Keratinocyte (primary cell): ENCODE measurements around the gene PRSS12. TPM values are rescaled to one million over a fixed set of nuclear protein-coding genes. Genes with fewer than 3 reads are reported as not detected.

Experiments used
- DNase-seq: peaks from one replicate; pipeline ENCODE4 v3.0.0-alpha.2; 2011; ENCODE audit warnings: low read depth, missing footprints, low spot score
- FAIRE-seq: peaks from 2 replicates; lab custom pipeline; 2011; peaks lifted over from hg19 to GRCh38; lab: Jason Lieb, UNC
- H2AFZ ChIP-seq: 2 replicates; pipeline ENCODE4 v1.6.0; 2012; ENCODE audit warnings: low read length, control low read depth, inconsistent platforms; ENCODE audit not compliant: control insufficient read depth
- H3K27ac ChIP-seq: 2 replicates; pipeline ENCODE4 v1.5.1; 2011; ENCODE audit warnings: low read length; ENCODE audit not compliant: control insufficient read depth, insufficient read depth
- H3K27me3 ChIP-seq: 3 replicates; pipeline ENCODE4 v1.6.0; 2011; ENCODE audit warnings: low read length; ENCODE audit not compliant: control insufficient read depth, insufficient read depth; ENCODE audit errors: extremely low read depth
- H3K36me3 ChIP-seq, 2 experiments: 2 replicates in 1 of 2; 3 replicates in 1 of 2; pipeline ENCODE4 v1.5.1; 2011; ENCODE audit warnings: low read length in 2 of 2, mild to moderate bottlenecking in 1 of 2; ENCODE audit not compliant: control insufficient read depth in 2 of 2, insufficient read depth in 2 of 2; ENCODE audit errors: extremely low read depth in 1 of 2
- H3K4me1 ChIP-seq: 3 replicates; pipeline ENCODE4 v1.5.1; 2011; ENCODE audit warnings: low read length; ENCODE audit not compliant: control insufficient read depth, insufficient read depth; ENCODE audit errors: extremely low read depth
- H3K4me2 ChIP-seq: 3 replicates; pipeline ENCODE4 v1.6.0; 2011; ENCODE audit warnings: low read depth, low read length; ENCODE audit not compliant: control insufficient read depth, insufficient read depth; ENCODE audit errors: extremely low read depth
- H3K4me3 ChIP-seq, 3 experiments: fragments of 200-600 bp in 1 of 3; sonication (generic) in 1 of 3; 2 replicates in 2 of 3; 3 replicates in 1 of 3; pipeline ENCODE4 v1.5.1; 2011 to 2016; ENCODE audit warnings: low read length in 3 of 3, mild to moderate bottlenecking in 3 of 3, control low read depth in 2 of 3, inconsistent platforms in 1 of 3, low read depth in 1 of 3, mixed read lengths in 1 of 3, mixed run types in 1 of 3, moderate library complexity in 1 of 3; ENCODE audit not compliant: control insufficient read depth in 2 of 3, insufficient read depth in 2 of 3; ENCODE audit errors: extremely low read depth in 1 of 3
- H3K79me2 ChIP-seq: 2 replicates; pipeline ENCODE4 v1.6.0; 2012; ENCODE audit warnings: low read length; ENCODE audit not compliant: control insufficient read depth, insufficient read depth
- H3K9ac ChIP-seq: 3 replicates; pipeline ENCODE4 v1.6.0; 2011; ENCODE audit warnings: low read length; ENCODE audit not compliant: control insufficient read depth, insufficient read depth; ENCODE audit errors: extremely low read depth
- H3K9me1 ChIP-seq: 3 replicates; pipeline ENCODE4 v1.6.0; 2011; ENCODE audit warnings: low read length; ENCODE audit not compliant: control insufficient read depth, insufficient read depth; ENCODE audit errors: extremely low read depth
- H3K9me3 ChIP-seq: 2 replicates; pipeline ENCODE4 v1.5.1; 2012; ENCODE audit warnings: low read depth, low read length; ENCODE audit not compliant: control insufficient read depth
- H4K20me1 ChIP-seq: 3 replicates; pipeline ENCODE4 v1.6.0; 2011; ENCODE audit warnings: low read length; ENCODE audit not compliant: control insufficient read depth, insufficient read depth; ENCODE audit errors: extremely low read depth
- CTCF ChIP-seq, 3 experiments: IDR thresholded peaks in 1 of 3; conservative IDR thresholded peaks in 1 of 3; optimal IDR thresholded peaks in 1 of 3; 2 replicates in 2 of 3; 3 replicates in 1 of 3; pipeline versions ENCODE3 to v1.5.1; 2011; ENCODE audit warnings: low read length in 3 of 3, mild to moderate bottlenecking in 3 of 3, moderate library complexity in 2 of 3, control low read depth in 1 of 3, inconsistent platforms in 1 of 3; ENCODE audit not compliant: insufficient read depth in 2 of 3; ENCODE audit errors: extremely low read depth in 1 of 3
- EZH2 ChIP-seq: IDR thresholded peaks from one replicate; pipeline ENCODE4 v1.6.1; 2012; ENCODE audit warnings: inconsistent platforms, mild to moderate bottlenecking, low read length, moderate library complexity
- dilution Hi-C: fragments of 300-500 bp; cut with MboI; formaldehyde crosslinking; loops from one replicate; pipeline ENCODE4 v1.7.0; 2020; ENCODE audit warnings: low sequenced_read_pairs; ENCODE audit not compliant: extremely low pct_ligation_motif_present
- polyA plus RNA-seq, 5 experiments: library from polyadenylated mRNA; depleted of rRNA in 3 of 5; stranded (reverse) in 3 of 5; stranded (forward) in 1 of 5; unstranded in 1 of 5; fragments of >200 nt; gene quantifications; 1 replicate in 1 of 5; 2 replicates in 3 of 5; 3 replicates in 1 of 5; pipeline versions ENCODE4 v1.2.1 to v1.2.3, GENCODE V29; 2011 to 2012; ENCODE audit warnings: missing spikeins in 2 of 5, low read depth in 1 of 5, low replicate concordance in 1 of 5

The PRSS12 gene
- polyA plus RNA-seq, 1 donor (not counting 4 experiments of a cell fraction or from before 2014, with no cell fraction given): 16.6 TPM

DNA sequence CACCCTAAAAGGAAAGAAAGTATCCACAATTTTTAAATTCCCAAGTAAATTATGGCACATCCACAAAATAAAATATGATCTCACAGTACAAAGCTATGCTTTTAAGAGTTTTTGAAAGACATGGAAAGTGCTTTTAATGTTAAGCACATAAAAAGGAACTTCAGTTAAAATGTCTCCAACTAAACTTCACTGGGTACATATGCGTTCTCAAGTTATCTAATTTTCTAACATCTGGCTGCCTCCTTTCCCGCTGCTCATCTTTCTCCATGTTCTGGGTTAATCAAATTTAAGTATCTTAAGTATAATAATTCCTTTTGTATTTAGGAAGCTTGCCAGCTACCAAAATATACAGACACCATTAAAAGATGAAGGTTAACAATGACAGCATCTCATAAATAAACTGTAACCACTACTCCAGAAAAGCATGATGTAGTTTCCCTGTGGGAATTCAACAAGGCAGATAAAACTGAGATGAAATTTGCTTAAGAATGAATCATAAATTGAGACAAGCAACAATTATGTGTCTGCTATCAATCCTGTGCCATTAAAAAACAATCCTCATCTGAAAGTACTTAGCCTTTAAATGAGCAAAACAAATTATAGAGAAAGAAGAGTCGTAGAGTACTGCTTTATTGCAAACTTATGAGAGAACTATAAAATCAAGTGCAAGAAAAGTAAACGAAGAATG is 25.1 kb downstream of the PRSS12 start:
- Histone ChIP-seq H4K20me1 (no peaks in the 10 kb centered on the region), H3K4me1 (no peaks in the 10 kb centered on the region), H3K9me1 (no peaks in the 10 kb centered on the region), H3K9ac (no peak overlapping the region), H3K4me3 (no peak overlapping the region), H3K36me3 (no peaks in the 10 kb centered on the region), H3K27ac (no peak overlapping the region), H3K4me2 (no peak overlapping the region), H2AFZ (no peak overlapping the region), H3K79me2 (no peaks in the 10 kb centered on the region), H3K9me3 (no peaks in the 10 kb centered on the region), H3K27me3 (no peaks in the 10 kb centered on the region)
- dilution Hi-C loops: no loop called here
- DNase-seq (no peak), FAIRE-seq (no peak)
- TF ChIP-seq CTCF (optimal IDR thresholded peaks at IDR 0.05 in 1 of 3, IDR thresholded peaks at IDR 0.05 in 1 of 3, conservative IDR thresholded peaks at IDR 0.05 in 1 of 3; ENCODE audit: extremely low read depth in 1 of 3, insufficient read depth in 2 of 3, low read length in 3 of 3) (no peak), EZH2 (no peak)

DNA sequence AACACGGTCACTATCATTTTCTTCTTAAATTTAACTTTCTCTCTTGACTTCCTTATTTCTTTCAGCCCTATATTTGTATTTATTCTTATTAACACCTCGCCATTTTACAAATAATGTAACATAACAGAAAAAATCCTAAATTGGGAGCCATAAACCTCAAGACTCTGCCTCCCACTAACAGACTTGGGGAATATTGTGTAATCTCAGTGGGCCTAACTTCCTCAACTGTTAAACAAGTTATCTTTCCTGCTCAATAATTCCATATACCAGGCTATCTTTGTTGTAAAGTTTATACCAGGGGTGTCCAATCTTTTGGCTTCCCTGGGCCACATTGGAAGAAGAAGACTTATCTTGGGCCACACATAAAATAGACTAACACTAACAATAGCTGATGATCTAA is 26.2 kb downstream of the PRSS12 start:
- no peaks in the 10 kb centered on the region for H3K9me1 ChIP-seq
- H3K36me3 ChIP-seq: no peaks in the 10 kb centered on the region
- dilution Hi-C loops: no loop called here
- FAIRE-seq (no peak), DNase-seq (no peak)
- H3K79me2 ChIP-seq: no peaks in the 10 kb centered on the region
- no peak overlapping the region for H2AFZ ChIP-seq
- H3K27ac ChIP-seq: no peak overlapping the region
- no peaks in the 10 kb centered on the region for H3K4me1 ChIP-seq
- no peaks in the 10 kb centered on the region for H3K27me3 ChIP-seq
- H4K20me1 ChIP-seq: no peaks in the 10 kb centered on the region
- H3K4me3 ChIP-seq: no peak overlapping the region
- TF ChIP-seq CTCF (optimal IDR thresholded peaks at IDR 0.05 in 1 of 3, IDR thresholded peaks at IDR 0.05 in 1 of 3, conservative IDR thresholded peaks at IDR 0.05 in 1 of 3; ENCODE audit: extremely low read depth in 1 of 3, insufficient read depth in 2 of 3, low read length in 3 of 3): no peak
- no peak for TF ChIP-seq EZH2
- H3K4me2 ChIP-seq: no peak overlapping the region
- no peaks in the 10 kb centered on the region for H3K9me3 ChIP-seq
- H3K9ac ChIP-seq: no peak overlapping the region
